Stimulated activated CD4-positive, alpha-beta T cell treated with anti-CD3 and anti-CD28 coated beads, Interleukin-2, amount 100 ng/mL, for 24 hours (primary cell): Measurements from ENCODE around the gene RPL13.
A peak's percentile ranks its signal among the peaks of the same experiment; 100 is the strongest.

Experiments used
- DNase-seq, 2 donors: peaks; one replicate each; pipeline ENCODE4 v3.0.0-alpha.2; 2020

Gene RPL13

DNA sequence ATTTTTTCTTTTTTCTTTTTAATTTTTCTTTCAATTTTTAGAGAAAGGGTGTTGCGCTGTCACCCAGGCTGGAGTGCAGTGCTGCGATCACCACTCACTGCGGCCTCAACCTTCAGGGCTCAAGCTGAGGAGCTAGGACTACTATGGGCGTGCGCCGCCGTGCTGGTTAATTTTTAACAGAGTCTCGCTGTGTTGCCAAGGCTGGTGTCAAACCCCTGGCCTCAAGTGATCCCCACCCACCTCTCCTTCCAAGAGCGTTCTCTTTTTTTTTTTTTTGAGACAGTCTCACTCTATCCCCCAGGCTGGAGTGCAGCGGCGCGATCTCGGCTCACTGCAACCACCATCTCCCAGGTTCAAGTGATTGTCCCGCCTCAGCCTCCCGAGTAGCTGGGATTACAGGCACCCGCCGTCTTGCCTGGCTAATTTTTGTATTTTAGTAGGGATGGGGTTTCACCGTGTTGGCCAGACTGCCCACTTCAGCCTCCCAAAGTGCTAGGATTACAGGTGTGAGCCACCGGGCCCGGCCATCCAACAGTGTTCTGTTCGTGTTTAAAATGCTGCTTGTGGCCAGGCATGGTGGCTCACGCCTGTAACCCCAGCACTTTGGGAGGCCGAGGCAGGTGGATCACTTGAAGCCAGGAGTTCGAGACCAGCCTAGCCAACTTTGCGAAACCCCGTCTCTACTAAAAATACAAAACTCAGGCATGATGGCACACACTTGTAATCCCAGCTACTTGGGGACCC lies 14.5 kb upstream of the RPL13 start:
- no peak for DNase-seq

DNA sequence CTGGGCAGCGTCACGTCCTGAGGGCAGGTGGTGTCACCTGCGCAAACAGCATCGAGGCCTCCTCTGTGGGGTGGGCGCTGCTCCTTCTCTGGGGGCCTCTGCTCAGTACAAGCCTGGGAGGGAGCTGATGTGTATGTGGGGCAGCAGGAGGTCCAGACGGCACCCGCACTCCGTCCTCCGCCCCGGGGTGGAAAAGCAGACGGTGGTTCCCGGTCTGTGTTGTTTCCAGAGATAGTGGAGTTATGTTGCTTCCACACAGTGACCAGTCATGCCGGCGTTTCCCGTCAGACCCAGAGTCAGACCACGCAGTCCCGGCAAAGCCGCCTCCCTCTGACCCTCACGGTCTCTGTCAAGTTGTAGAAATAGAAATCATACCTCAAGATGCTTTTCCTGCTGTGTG lies 13.7 kb upstream of the RPL13 start:
- DNase-seq = no peak

DNA sequence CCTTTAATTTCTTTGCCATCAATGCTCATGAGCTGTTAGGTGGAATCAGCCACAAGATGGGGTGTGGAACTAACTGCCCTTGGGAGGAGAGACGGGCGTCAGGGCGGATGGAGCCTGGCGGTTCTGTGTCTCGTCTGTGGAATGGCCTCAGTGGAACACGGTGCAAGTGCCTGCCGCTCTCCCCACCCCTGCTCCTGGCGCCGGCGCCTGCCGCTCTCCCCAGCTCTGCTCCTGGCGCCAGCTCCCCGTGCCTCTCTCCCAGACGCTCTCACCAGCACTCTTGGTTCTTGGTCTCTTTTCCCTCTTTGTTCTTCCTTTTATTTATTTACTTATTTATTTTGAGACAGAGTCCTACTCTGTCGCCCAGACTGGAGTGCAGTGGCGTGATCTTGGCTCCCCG lies 13.2 kb upstream of the RPL13 start:
- no peak for DNase-seq

GRCh38 chr16:89547860-89548259 lies 12.6 kb upstream of the RPL13 start:
- no peak for DNase-seq

- no peak for DNase-seq
These were observed 12.0 kb upstream of the RPL13 start for GRCh38 chr16:89548344-89549006.

- no peak for DNase-seq
These were observed 11.3 kb upstream of the RPL13 start for GRCh38 chr16:89549007-89549700.

DNA sequence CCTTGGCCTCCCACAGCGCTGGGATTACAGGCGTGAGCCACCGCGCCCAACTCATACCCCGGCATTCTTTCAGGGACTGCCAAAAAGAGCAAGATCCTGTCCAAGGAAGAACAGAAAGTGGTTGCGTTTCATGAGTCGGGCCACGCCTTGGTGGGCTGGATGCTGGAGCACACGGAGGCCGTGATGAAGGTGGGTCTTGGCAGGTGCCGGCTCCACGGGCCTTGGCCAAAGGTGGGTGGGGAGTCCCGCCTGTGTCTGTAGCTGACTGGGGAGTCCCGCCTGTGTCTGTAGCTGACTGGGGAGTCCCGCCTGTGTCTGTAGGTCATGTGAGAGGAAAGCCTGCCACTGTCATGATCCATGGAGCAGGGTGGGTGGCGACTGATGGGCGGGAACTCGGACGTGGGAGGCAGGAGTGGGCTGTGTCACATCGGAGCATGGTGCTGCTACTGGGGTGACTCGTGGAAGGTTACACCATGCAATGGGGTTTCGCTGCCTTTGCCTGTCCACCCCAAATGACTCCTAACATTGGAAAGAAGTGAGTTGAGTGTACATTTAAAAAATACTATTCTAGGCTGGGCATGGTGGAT lies 10.0 kb upstream of the RPL13 start:
- DNase-seq = no peak

- DNase-seq = no peak
These were observed 8.2 kb upstream of the RPL13 start for GRCh38 chr16:89552329-89552728.

- no peak for DNase-seq
These were observed 7.6 kb upstream of the RPL13 start for GRCh38 chr16:89552913-89553312.

DNA sequence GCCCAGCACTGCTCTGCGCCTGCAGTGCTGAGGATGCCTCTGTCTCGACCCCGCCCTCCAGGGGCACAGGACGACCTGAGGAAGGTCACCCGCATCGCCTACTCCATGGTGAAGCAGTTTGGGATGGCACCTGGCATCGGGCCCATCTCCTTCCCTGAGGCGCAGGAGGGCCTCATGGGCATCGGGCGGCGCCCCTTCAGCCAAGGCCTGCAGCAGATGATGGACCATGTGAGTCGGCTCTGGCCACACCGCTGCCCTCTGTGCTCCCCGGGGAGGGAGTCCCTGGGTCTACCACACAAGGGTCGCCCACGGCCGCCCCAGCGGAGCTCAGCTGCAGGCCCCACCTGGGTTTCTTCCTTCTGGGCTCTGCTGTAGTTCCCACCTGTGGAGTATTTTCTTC lies 6.7 kb upstream of the RPL13 start:
- DNase-seq = no peak

GRCh38 chr16:89554343-89554742 lies 6.1 kb upstream of the RPL13 start:
- DNase-seq = no peak

- no peak for DNase-seq
These were observed 5.2 kb upstream of the RPL13 start for GRCh38 chr16:89555265-89555664.

DNA sequence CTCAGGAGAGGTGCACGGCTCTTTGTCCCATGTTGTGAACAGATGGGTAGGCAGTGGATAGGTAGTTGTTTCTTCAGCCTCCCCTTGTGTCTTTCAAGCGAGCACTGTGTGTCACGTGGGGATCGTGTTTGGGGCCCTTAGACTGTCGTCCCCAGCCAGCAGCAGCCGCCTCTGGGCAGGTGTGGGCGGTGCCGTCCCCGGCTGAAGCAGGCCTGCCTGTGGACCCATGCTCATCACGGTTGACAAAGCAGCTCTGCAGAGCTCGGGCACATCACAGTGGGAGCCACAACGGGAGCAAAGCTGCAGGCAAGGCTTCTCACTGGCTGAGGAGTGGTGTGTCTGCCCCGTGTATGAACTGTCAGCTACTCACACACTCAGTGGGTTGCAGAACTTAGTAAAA lies 4.7 kb upstream of the RPL13 start:
- no peak for DNase-seq

DNA sequence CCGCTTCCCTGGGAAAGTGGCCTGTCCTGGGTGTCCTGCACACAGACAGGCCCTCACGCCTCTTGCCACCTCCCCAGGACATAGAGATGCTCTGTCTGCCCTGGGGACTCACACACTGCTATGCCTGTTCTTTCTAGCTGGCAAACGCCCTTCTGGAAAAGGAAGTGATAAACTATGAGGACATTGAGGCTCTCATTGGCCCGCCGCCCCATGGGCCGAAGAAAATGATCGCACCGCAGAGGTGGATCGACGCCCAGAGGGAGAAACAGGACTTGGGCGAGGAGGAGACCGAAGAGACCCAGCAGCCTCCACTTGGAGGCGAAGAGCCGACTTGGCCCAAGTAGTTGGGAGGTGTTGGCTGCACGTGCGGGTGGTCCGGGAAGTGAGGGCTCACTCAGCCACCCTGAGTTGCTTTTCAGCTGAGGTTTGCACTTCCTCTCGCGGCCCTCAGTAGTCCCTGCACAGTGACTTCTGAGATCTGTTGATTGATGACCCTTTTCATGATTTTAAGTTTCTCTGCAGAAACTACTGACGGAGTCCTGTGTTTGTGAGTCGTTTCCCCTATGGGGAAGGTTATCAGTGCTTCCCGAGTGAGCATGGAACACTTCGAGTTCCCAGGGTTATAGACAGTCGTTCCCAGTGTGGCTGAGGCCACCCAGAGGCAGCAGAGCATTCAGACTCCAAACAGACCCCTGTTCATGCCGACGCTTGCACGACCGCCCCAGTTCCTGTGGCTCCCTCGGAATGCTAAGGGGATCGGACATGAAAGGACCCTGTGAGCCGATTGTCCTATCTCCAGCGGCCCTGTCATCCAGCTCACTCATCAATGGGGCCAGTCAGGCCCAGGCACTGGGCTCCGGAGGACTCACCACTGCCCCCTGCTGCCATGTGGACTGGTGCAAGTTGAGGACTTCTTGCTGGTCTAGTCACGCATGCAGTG lies 3.5 kb upstream of the RPL13 start:
- DNase-seq = peak; percentile 91 to 93

- no peak for DNase-seq
These were observed 2.6 kb upstream of the RPL13 start for GRCh38 chr16:89557690-89558490.

DNA sequence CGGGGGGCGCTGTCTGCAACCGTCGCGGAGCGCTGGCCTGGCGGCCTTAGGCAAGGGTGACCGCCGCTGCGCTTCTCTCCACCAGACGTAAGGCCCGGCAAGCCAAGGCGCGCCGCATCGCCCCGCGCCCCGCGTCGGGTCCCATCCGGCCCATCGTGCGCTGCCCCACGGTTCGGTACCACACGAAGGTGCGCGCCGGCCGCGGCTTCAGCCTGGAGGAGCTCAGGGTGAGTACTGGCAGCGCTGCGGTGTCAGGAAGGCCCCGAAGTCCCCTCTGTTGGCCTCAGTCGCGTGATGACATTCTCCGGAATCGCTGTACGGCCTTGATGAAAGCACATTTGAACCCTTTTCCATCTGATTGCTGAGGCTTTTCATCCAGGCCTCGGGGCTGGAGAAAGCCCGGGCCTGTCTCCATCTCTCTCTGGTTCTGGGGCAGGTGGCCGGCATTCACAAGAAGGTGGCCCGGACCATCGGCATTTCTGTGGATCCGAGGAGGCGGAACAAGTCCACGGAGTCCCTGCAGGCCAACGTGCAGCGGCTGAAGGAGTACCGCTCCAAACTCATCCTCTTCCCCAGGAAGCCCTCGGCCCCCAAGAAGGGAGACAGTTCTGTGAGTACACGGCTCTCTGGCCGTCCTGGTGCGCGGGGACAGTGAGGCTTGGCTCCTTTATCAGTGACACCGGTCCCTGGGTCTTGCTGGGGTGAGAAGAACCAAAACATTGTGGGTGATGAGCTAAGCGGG lies 831 bp downstream of the RPL13 start:
- peak in 1 of 2 donors; percentile 37 for DNase-seq

DNA sequence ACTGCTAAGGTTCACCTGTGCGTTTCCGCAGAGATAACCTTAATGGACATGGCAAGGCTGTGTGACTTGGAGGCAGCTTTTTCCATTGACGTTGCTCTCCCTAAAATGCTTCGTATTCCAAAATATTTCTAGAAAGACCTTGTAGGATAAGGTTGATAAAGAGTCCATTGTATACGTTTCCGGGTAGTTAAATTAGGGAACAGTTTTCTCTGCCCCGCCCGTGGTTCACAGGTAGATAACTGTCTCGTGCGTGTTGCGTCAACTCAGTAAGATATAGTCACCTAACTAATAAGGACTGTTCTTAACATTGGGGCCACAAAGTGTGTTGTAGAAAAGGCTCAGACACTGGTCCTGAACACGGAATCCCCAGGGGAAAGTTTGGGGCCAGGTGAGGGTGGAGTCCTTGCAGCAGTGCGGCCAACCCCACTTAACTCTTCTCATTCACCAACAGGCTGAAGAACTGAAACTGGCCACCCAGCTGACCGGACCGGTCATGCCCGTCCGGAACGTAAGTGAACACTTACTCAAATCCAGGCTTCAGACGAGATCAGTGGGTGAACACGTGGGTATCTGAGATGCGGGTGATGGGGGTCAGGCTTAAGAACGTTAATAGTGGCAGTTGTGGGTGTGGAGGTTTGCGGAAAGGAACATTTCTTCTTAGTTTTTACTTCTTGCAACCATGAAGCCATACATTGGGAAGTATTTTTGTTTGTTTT lies 1.6 kb downstream of the RPL13 start:
- DNase-seq = peak; percentile 27 to 28

- no peak for DNase-seq
These were observed 2.5 kb downstream of the RPL13 start for GRCh38 chr16:89562939-89563338.

GRCh38 chr16:89563639-89564392 lies 3.3 kb downstream of the RPL13 start:
- DNase-seq = no peak
